GM19025 (cell line): ENCODE results near the gene LCP2.

Source experiments
- ATAC-seq: cut with Tn5 transposase; IDR thresholded peaks from one replicate; pipeline ENCODE4 v1.9.1; 2021; ENCODE audit warnings: mild to moderate bottlenecking, low read depth, moderate library complexity; ENCODE audit not compliant: unreplicated experiment

The LCP2 gene

GRCh38 chr5:170297589-170298462 is at the start of gene LCP2:
Gene LCP2, minus strand, starts transcription at chr5:170297777. Its CDS starts 166 bp downstream, at chr5:170297611.
- peak; percentile 34 for ATAC-seq

- no peak for ATAC-seq
Observed at GRCh38 chr5:170347022-170347567, 49.5 kb upstream of the LCP2 start.

GRCh38 chr5:170345971-170346370 is 48.4 kb upstream of the LCP2 start:
- ATAC-seq = no peak

- ATAC-seq = no peak
Observed at GRCh38 chr5:170343177-170343576, 45.6 kb upstream of the LCP2 start.

- ATAC-seq = no peak
Observed at GRCh38 chr5:170342153-170342725, 44.7 kb upstream of the LCP2 start.

- no peak for ATAC-seq
Observed at GRCh38 chr5:170341545-170341944, 44.0 kb upstream of the LCP2 start.

GRCh38 chr5:170339780-170340167 is 42.2 kb upstream of the LCP2 start:
- ATAC-seq = no peak

- peak; percentile 75 for ATAC-seq
Observed at GRCh38 chr5:170338933-170339779, 41.6 kb upstream of the LCP2 start.

GRCh38 chr5:170338291-170338690 is 40.7 kb upstream of the LCP2 start:
- no peak for ATAC-seq

- no peak for ATAC-seq
Observed at GRCh38 chr5:170337045-170337733, 39.6 kb upstream of the LCP2 start.

- ATAC-seq = no peak
Observed at GRCh38 chr5:170336065-170336464, 38.5 kb upstream of the LCP2 start.

- no peak for ATAC-seq
Observed at GRCh38 chr5:170334626-170335025, 37.0 kb upstream of the LCP2 start.

GRCh38 chr5:170333161-170333910 is 35.8 kb upstream of the LCP2 start:
- peak; percentile 47 for ATAC-seq

GRCh38 chr5:170332058-170332457 is 34.5 kb upstream of the LCP2 start:
- no peak for ATAC-seq

- no peak for ATAC-seq
Observed at GRCh38 chr5:170330568-170331054, 33.0 kb upstream of the LCP2 start.

- no peak for ATAC-seq
Observed at GRCh38 chr5:170329524-170329923, 31.9 kb upstream of the LCP2 start.

GRCh38 chr5:170327829-170328228 is 30.3 kb upstream of the LCP2 start:
- no peak for ATAC-seq

- ATAC-seq = no peak
Observed at GRCh38 chr5:170327168-170327567, 29.6 kb upstream of the LCP2 start.

GRCh38 chr5:170319301-170319700 is 21.7 kb upstream of the LCP2 start:
- no peak for ATAC-seq
